ENCODE measurements around the gene SLC1A1.

Gene SLC1A1

GRCh38 chr9:4489919-4490704 is at the start of gene SLC1A1:
Gene SLC1A1, plus strand, starts transcription at chr9:4490468. Its CDS starts 212 bp downstream, at chr9:4490680.
- no peak for DNase-seq (ENCODE audit: low read depth)

- no peak for DNase-seq (ENCODE audit: low read depth)
These were observed 47.5 kb upstream of the SLC1A1 start for GRCh38 chr9:4442806-4443205.

- no peak for DNase-seq (ENCODE audit: low read depth)
These were observed 46.8 kb upstream of the SLC1A1 start for GRCh38 chr9:4443439-4443838.

GRCh38 chr9:4461437-4461836 is 28.8 kb upstream of the SLC1A1 start:
- no peak for DNase-seq (ENCODE audit: low read depth)

- DNase-seq (ENCODE audit: low read depth): no peak
These were observed 26.4 kb upstream of the SLC1A1 start for GRCh38 chr9:4463824-4464223.

GRCh38 chr9:4464911-4465513 is 25.3 kb upstream of the SLC1A1 start:
- DNase-seq (ENCODE audit: low read depth): no peak

GRCh38 chr9:4465910-4466309 is 24.4 kb upstream of the SLC1A1 start:
- no peak for DNase-seq (ENCODE audit: low read depth)

GRCh38 chr9:4475301-4475700 is 15.0 kb upstream of the SLC1A1 start:
- no peak for DNase-seq (ENCODE audit: low read depth)

GRCh38 chr9:4486176-4486575 is 4.1 kb upstream of the SLC1A1 start:
- no peak for DNase-seq (ENCODE audit: low read depth)

- DNase-seq (ENCODE audit: low read depth): no peak
These were observed 728 bp upstream of the SLC1A1 start for GRCh38 chr9:4489562-4489918.

- no peak for DNase-seq (ENCODE audit: low read depth)
These were observed 697 bp downstream of the SLC1A1 start for GRCh38 chr9:4490705-4491625.

GRCh38 chr9:4491626-4491975 is 1.3 kb downstream of the SLC1A1 start:
- no peak for DNase-seq (ENCODE audit: low read depth)

- no peak for DNase-seq (ENCODE audit: low read depth)
These were observed 4.1 kb downstream of the SLC1A1 start for GRCh38 chr9:4494332-4494731.

GRCh38 chr9:4494806-4495205 is 4.5 kb downstream of the SLC1A1 start:
- DNase-seq (ENCODE audit: low read depth): no peak

- no peak for DNase-seq (ENCODE audit: low read depth)
These were observed 5.3 kb downstream of the SLC1A1 start for GRCh38 chr9:4495537-4495936.

GRCh38 chr9:4496497-4496896 is 6.2 kb downstream of the SLC1A1 start:
- no peak for DNase-seq (ENCODE audit: low read depth)

GRCh38 chr9:4497395-4497794 is 7.1 kb downstream of the SLC1A1 start:
- DNase-seq (ENCODE audit: low read depth): no peak

GRCh38 chr9:4497855-4498254 is 7.6 kb downstream of the SLC1A1 start:
- no peak for DNase-seq (ENCODE audit: low read depth)

GRCh38 chr9:4499917-4500316 is 9.6 kb downstream of the SLC1A1 start:
- no peak for DNase-seq (ENCODE audit: low read depth)

GRCh38 chr9:4501147-4501507 is 10.9 kb downstream of the SLC1A1 start:
- DNase-seq (ENCODE audit: low read depth): no peak

GRCh38 chr9:4502444-4502843 is 12.2 kb downstream of the SLC1A1 start:
- no peak for DNase-seq (ENCODE audit: low read depth)

GRCh38 chr9:4503103-4503502 is 12.8 kb downstream of the SLC1A1 start:
- DNase-seq (ENCODE audit: low read depth): no peak

GRCh38 chr9:4504250-4504649 is 14.0 kb downstream of the SLC1A1 start:
- no peak for DNase-seq (ENCODE audit: low read depth)

Data from activated gamma-delta T cell treated with anti-CD3 and anti-CD28 coated beads, Interleukin-2, amount 50 U/mL, for 16 hours (primary cell).